DOHH2 (cell line): Measurements from ENCODE around the gene TSPO.

Experiments
- CTCF ChIP-seq: fragments of 200-600 bp; sonication (generic); IDR thresholded peaks from one replicate; pipeline ENCODE4 v1.5.1; 2014; ENCODE audit warnings: antibody characterized with exemption, mild to moderate bottlenecking, low read depth, low read length; ENCODE audit not compliant: poor library complexity, severe bottlenecking
- EZH2phosphoT487 ChIP-seq: fragments of 200-600 bp; sonication (generic); IDR thresholded peaks from 2 replicates; pipeline ENCODE4 v1.6.1; 2017; ENCODE audit warnings: borderline replicate concordance, mild to moderate bottlenecking, antibody characterized with exemption, low read length, moderate library complexity, mixed read lengths

GRCh38 chr22:43127166-43127908, 24.0 kb upstream of the TSPO start:
- no peak for TF ChIP-seq CTCF
- TF ChIP-seq EZH2phosphoT487 = no peak
